NOMO-1 treated with DMSO at 0.1 percent for 48 hours (cell line): ENCODE results near the gene NLGN4Y.
"Not testable (repeated sequence)": the region's sequence is repeated elsewhere in the genome, so short reads cannot be mapped to it uniquely, and the experiment has no call there.

Experiments
- DNase-seq: peaks from one replicate; lab custom pipeline; 2025; ENCODE audit not compliant: unreplicated experiment; lab: John Stamatoyannopoulos, UW

NLGN4Y gene

DNA sequence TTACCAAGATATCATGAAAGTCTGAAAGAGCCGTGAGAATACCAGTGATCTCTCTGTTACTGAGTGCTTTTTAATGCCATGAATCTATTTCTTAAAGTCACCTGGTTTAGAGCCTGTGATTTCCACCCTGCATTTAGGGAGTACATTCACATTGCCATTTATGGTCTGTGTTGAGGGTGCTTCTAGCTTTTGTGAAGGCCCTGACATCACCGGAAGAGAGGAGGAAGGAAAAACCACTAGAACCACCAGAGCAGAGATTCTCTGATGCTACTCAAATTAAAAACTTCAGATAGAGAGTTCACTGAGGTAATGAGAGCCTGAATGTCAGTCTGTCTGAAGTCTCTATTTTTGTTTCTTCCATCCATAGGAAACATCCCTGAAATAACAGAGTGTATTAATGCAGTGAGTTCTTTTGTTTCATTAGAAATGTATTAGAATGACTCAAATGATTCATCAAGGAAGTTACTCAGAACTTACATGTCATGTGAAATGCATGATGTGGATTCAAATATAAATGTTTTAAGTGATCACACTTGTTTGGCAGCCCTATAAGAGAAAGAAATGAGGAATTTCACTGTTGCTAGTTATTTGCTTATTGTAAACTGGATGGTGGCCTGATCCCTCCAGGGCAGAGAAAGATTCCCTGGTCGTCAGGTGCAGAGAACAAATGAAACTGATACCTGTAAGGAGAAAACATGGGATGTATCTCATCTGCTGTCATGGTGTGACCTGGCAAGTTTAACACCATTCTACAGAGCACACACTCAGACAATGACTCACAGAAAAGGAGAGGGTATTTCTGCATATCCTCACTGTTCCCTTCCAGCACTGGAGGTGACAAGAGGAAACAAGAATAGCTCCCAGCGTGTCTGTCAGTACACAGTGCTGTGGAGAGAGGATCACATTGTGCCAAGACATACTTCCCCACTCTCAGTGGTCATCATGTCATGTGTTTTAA, 310.1 kb downstream of the NLGN4Y start:
- no peak for DNase-seq

DNA sequence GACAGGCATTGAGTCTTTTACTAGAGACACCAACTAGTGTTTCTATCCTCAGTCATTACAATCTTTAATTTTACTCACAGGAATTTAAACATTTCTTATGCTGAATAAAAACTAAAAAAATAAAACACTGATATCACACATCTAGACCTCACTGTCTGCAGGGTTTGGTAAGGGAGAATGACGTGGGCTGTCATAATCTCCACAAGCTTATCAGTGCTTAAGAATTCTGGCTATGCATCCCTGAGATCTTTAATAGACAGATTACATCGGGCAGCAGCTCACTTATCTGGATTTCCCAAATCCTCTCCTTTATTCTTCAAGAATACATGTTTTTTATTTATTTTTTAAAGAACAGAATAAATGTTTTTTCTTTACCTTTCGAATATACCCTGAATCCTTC, 313.1 kb downstream of the NLGN4Y start:
- DNase-seq = no peak

DNA sequence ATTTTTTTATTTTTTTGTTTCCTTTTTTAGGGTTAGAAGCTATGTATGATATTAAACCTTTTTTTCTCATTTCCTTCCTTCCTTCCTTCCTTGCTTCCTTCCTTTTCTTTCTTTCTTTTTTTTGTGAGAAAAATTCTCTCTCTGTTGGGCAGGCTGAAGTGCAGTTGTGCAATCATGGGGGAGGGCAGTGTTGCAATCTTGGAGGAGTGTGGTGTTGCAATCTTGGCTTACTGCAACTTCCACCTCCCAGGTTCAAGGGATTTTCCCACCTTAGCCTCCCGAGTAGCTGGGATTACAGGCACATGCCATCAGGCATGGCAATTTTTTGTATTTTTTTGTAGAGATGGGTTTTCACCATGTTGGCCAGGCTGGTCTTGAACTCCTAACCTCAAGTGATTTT, 326.4 kb downstream of the NLGN4Y start:
- DNase-seq = no peak

DNA sequence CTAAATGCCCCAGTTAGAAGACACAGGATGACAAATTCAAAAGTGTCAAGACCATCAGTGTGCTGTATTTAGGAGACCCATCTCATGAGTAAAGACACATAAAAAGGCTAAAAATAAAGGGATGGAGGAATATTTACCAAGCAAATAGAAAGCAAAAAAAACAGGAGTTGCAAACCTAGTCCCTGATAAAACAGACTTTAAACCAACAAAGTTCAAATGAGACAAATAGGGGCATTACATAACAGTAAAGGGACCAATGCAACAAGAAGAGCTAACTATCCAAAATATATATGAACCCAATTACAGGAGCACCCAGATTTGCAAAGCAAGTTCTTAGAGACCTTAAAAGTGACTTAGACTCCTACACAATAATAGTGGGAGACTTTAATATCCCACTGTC, 336.1 kb downstream of the NLGN4Y start:
- no peak for DNase-seq

DNA sequence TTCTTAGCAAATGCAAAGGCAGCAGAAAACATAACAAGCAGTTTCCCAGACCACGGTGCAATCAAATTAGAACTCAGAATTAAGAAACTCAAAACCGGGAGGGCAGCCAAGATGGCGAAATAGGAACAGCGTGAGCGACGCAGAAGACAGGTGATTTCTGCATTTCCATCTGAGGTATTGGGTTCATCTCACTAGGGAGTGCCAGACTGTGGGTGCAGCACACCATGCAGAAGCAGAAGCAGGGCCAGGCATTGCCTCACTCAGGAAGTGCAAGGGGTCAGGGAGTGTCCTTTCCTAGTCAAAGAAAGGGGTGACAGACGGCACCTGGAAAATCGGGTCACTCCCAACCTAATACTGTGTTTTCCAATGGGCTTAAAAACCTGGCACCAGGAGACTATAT, 336.7 kb downstream of the NLGN4Y start:
- DNase-seq = not testable (repeated sequence)

DNA sequence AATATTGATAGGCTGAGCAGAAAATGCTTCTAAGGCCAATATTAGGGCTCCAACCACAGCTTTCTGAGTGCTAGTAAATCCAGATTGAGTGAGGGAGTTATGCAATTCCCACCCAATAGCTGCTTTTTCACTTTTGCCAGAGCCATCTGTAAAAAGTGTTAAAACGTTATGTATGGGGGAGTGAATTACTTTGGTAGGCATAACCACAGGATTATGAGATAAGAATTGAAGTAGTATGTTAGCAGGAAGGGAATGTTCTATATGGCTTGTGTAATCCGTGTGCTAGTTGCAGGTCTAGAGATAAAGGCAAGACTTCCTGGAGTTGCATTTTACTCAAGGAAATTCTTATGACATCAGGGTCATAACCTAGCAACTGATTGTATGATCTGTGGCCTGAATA, 347.6 kb downstream of the NLGN4Y start:
- no peak for DNase-seq
